Trophoblast cell (in vitro differentiated cells and primary cell): ENCODE measurements around the gene CAPG.

Experiments
- DNase-seq, 2 donors: peaks; one replicate each; pipeline ENCODE4 v3.0.0-alpha.2; 2016
- H2AFZ ChIP-seq: 2 replicates; pipeline ENCODE4 v1.6.1; 2013; ENCODE audit warnings: low read length, moderate library complexity, mild to moderate bottlenecking; ENCODE audit not compliant: insufficient read depth, poor library complexity
- H2AK5ac ChIP-seq: 2 replicates; pipeline ENCODE4 v1.6.1; 2013; ENCODE audit warnings: mild to moderate bottlenecking, low read length
- H2BK120ac ChIP-seq: 2 replicates; pipeline ENCODE4 v1.6.1; 2013; ENCODE audit warnings: low read length, mild to moderate bottlenecking, moderate library complexity; ENCODE audit not compliant: insufficient read depth, poor library complexity
- H2BK12ac ChIP-seq: 2 replicates; pipeline ENCODE4 v1.6.1; 2013; ENCODE audit warnings: mild to moderate bottlenecking, low read length, moderate library complexity
- H2BK5ac ChIP-seq: 2 replicates; pipeline ENCODE4 v1.6.1; 2013; ENCODE audit warnings: low read length, low read depth, moderate library complexity, mild to moderate bottlenecking; ENCODE audit not compliant: poor library complexity
- H3K14ac ChIP-seq: 2 replicates; pipeline ENCODE4 v1.6.1; 2013; ENCODE audit warnings: mild to moderate bottlenecking, low read length
- H3K18ac ChIP-seq: 2 replicates; pipeline ENCODE4 v1.6.1; 2013; ENCODE audit warnings: mild to moderate bottlenecking, low read length
- H3K23ac ChIP-seq: 2 replicates; pipeline ENCODE4 v1.6.1; 2013; ENCODE audit warnings: low read length
- H3K27ac ChIP-seq: 2 replicates; pipeline ENCODE4 v1.5.1; 2013; ENCODE audit warnings: low read depth, mild to moderate bottlenecking, inconsistent platforms, low read length, moderate library complexity
- H3K27me3 ChIP-seq: 2 replicates; pipeline ENCODE4 v1.6.1; 2013; ENCODE audit warnings: inconsistent platforms, mild to moderate bottlenecking, low read length, moderate library complexity; ENCODE audit not compliant: insufficient read depth
- H3K36me3 ChIP-seq, 2 experiments: 1 replicate in 1 of 2; 2 replicates in 1 of 2; pipeline ENCODE4 v1.6.1; 2013; ENCODE audit warnings: low read length in 2 of 2, mild to moderate bottlenecking in 2 of 2, moderate library complexity in 1 of 2; ENCODE audit not compliant: insufficient read depth in 2 of 2, control insufficient read depth in 1 of 2
- H3K4ac ChIP-seq: 2 replicates; pipeline ENCODE4 v1.6.1; 2013; ENCODE audit warnings: low read depth, mild to moderate bottlenecking, low read length, moderate library complexity
- H3K4me1 ChIP-seq, 2 experiments: 1 replicate in 1 of 2; 2 replicates in 1 of 2; pipeline ENCODE4 v1.6.1; 2013; ENCODE audit warnings: low read length in 2 of 2, mild to moderate bottlenecking in 2 of 2, moderate library complexity in 1 of 2; ENCODE audit not compliant: insufficient read depth in 2 of 2, control insufficient read depth in 1 of 2
- H3K4me2 ChIP-seq: 2 replicates; pipeline ENCODE4 v1.6.1; 2013; ENCODE audit warnings: inconsistent platforms, mild to moderate bottlenecking, low read length, moderate library complexity
- H3K4me3 ChIP-seq: 2 replicates; pipeline ENCODE4 v1.5.1; 2013; ENCODE audit warnings: mild to moderate bottlenecking, low read depth, low read length, inconsistent platforms
- H3K79me1 ChIP-seq: one replicate; pipeline ENCODE4 v1.6.1; 2013; ENCODE audit warnings: low read length
- H3K79me2 ChIP-seq: 2 replicates; pipeline ENCODE4 v1.6.1; 2013; ENCODE audit warnings: low read length, mild to moderate bottlenecking; ENCODE audit not compliant: control insufficient read depth, insufficient read depth, poor library complexity
- H3K9ac ChIP-seq: 2 replicates; pipeline ENCODE4 v1.6.1; 2013; ENCODE audit warnings: mild to moderate bottlenecking, low read length
- H3K9me3 ChIP-seq: 2 replicates; pipeline ENCODE4 v1.6.1; 2013; ENCODE audit warnings: low read depth, mild to moderate bottlenecking, control low read depth, inconsistent platforms, low read length; ENCODE audit not compliant: insufficient read depth
- H4K12ac ChIP-seq: 2 replicates; pipeline ENCODE4 v1.6.1; 2013; ENCODE audit warnings: low read depth, mild to moderate bottlenecking, low read length, moderate library complexity
- H4K8ac ChIP-seq: 2 replicates; pipeline ENCODE4 v1.6.1; 2013; ENCODE audit warnings: low read depth, mild to moderate bottlenecking, low read length, moderate library complexity
- H4K91ac ChIP-seq: one replicate; pipeline ENCODE4 v1.6.1; 2013; ENCODE audit warnings: low read depth, mild to moderate bottlenecking, low read length, moderate library complexity
- WGBS: extraction: QIAGEN DNeasy Blood & Tissue Kit; methylation state at CpG from one replicate; pipeline ENCODE4 v1.1.7; 2013; ENCODE audit warnings: missing lambda C conversion rate; ENCODE audit not compliant: insufficient read length, insufficient coverage; ENCODE audit errors: extremely low coverage; 5-methylcytosine and 5-hydroxymethylcytosine counted together

CAPG gene

GRCh38 chr2:85457043-85457442, 46.9 kb upstream of the CAPG start:
- no peaks in the 10 kb centered on the region for H3K79me1 ChIP-seq
- no peak overlapping the region for H3K27ac ChIP-seq
- H4K12ac ChIP-seq: no peak overlapping the region
- H3K27me3 ChIP-seq: no peaks in the 10 kb centered on the region
- H3K9ac ChIP-seq: no peak overlapping the region
- H3K9me3 ChIP-seq: no peaks in the 10 kb centered on the region
- no peak overlapping the region for H3K4me3 ChIP-seq
- H3K36me3 ChIP-seq: no peaks in the 10 kb centered on the region
- no CpG with 5 or more reads among the region's 5 CpGs for WGBS
- H2AFZ ChIP-seq: no peak overlapping the region
- no peak overlapping the region for H3K14ac ChIP-seq
- H4K8ac ChIP-seq: no peak overlapping the region
- peaks cover 2% of the 10 kb centered on the region for H3K79me2 ChIP-seq
- no peak overlapping the region for H2BK120ac ChIP-seq
- H3K18ac ChIP-seq: no peak overlapping the region
- H3K4me1 ChIP-seq: no peaks in the 10 kb centered on the region
- H3K23ac ChIP-seq: no peak overlapping the region
- no peak overlapping the region for H2BK5ac ChIP-seq
- H2BK12ac ChIP-seq: no peak overlapping the region
- H4K91ac ChIP-seq: no peak overlapping the region
- H3K4ac ChIP-seq: no peak overlapping the region
- no peak overlapping the region for H2AK5ac ChIP-seq
- no peak for DNase-seq
- no peak overlapping the region for H3K4me2 ChIP-seq

- H3K14ac ChIP-seq: no peak overlapping the region
- H3K79me2 ChIP-seq: peaks cover 2% of the 10 kb centered on the region
- H3K79me1 ChIP-seq: no peaks in the 10 kb centered on the region
- no peak overlapping the region for H2BK120ac ChIP-seq
- H2BK12ac ChIP-seq: no peak overlapping the region
- H2AFZ ChIP-seq: no peak overlapping the region
- H3K9ac ChIP-seq: no peak overlapping the region
- H3K4me3 ChIP-seq: no peak overlapping the region
- H3K27me3 ChIP-seq: no peaks in the 10 kb centered on the region
- no peak overlapping the region for H4K12ac ChIP-seq
- no peaks in the 10 kb centered on the region for H3K9me3 ChIP-seq
- WGBS: no CpG with 5 or more reads among the region's 1 CpG
- no peak overlapping the region for H3K18ac ChIP-seq
- H3K23ac ChIP-seq: no peak overlapping the region
- H4K91ac ChIP-seq: no peak overlapping the region
- no peak overlapping the region for H4K8ac ChIP-seq
- no peaks in the 10 kb centered on the region for H3K36me3 ChIP-seq
- H2BK5ac ChIP-seq: no peak overlapping the region
- H3K4me2 ChIP-seq: no peak overlapping the region
- H3K4me1 ChIP-seq: no peaks in the 10 kb centered on the region
- no peak for DNase-seq
- no peak overlapping the region for H3K4ac ChIP-seq
- H2AK5ac ChIP-seq: no peak overlapping the region
- H3K27ac ChIP-seq: no peak overlapping the region
These were observed 45.5 kb upstream of the CAPG start for GRCh38 chr2:85455552-85456090.

GRCh38 chr2:85453571-85453970, 43.4 kb upstream of the CAPG start:
- no peak overlapping the region for H2AK5ac ChIP-seq
- H2BK5ac ChIP-seq: no peak overlapping the region
- no peak overlapping the region for H3K14ac ChIP-seq
- no peak for DNase-seq
- H3K4me2 ChIP-seq: no peak overlapping the region
- H4K91ac ChIP-seq: no peak overlapping the region
- no CpG with 5 or more reads among the region's 7 CpGs for WGBS
- no peaks in the 10 kb centered on the region for H3K36me3 ChIP-seq
- H2AFZ ChIP-seq: no peak overlapping the region
- H3K4me1 ChIP-seq: no peaks in the 10 kb centered on the region
- no peak overlapping the region for H4K12ac ChIP-seq
- H3K4ac ChIP-seq: no peak overlapping the region
- H3K9me3 ChIP-seq: no peaks in the 10 kb centered on the region
- H3K9ac ChIP-seq: no peak overlapping the region
- H2BK12ac ChIP-seq: no peak overlapping the region
- no peak overlapping the region for H2BK120ac ChIP-seq
- no peak overlapping the region for H3K18ac ChIP-seq
- H3K27ac ChIP-seq: no peak overlapping the region
- H3K79me1 ChIP-seq: no peaks in the 10 kb centered on the region
- H3K4me3 ChIP-seq: no peak overlapping the region
- H3K79me2 ChIP-seq: no peaks in the 10 kb centered on the region
- no peak overlapping the region for H4K8ac ChIP-seq
- H3K27me3 ChIP-seq: no peaks in the 10 kb centered on the region
- no peak overlapping the region for H3K23ac ChIP-seq

GRCh38 chr2:85452237-85452636, 42.1 kb upstream of the CAPG start:
- Histone ChIP-seq H2BK120ac (no peak overlapping the region), H2BK5ac (no peak overlapping the region), H3K14ac (no peak overlapping the region), H3K27me3 (no peaks in the 10 kb centered on the region), H4K91ac (no peak overlapping the region), H3K4me1 (no peaks in the 10 kb centered on the region), H4K8ac (no peak overlapping the region), H3K36me3 (no peaks in the 10 kb centered on the region), H3K79me2 (no peaks in the 10 kb centered on the region), H3K23ac (no peak overlapping the region), H3K4me2 (no peak overlapping the region), H2AK5ac (no peak overlapping the region), H3K27ac (no peak overlapping the region), H3K4me3 (no peak overlapping the region), H2AFZ (no peak overlapping the region), H4K12ac (no peak overlapping the region), H2BK12ac (no peak overlapping the region), H3K9me3 (no peaks in the 10 kb centered on the region), H3K18ac (no peak overlapping the region), H3K9ac (no peak overlapping the region), H3K4ac (no peak overlapping the region), H3K79me1 (no peaks in the 10 kb centered on the region)
- DNase-seq: no peak
- WGBS: no CpG with 5 or more reads among the region's 1 CpG
